ENCODE measurements around the gene FLVCR2.

Gene FLVCR2

DNA sequence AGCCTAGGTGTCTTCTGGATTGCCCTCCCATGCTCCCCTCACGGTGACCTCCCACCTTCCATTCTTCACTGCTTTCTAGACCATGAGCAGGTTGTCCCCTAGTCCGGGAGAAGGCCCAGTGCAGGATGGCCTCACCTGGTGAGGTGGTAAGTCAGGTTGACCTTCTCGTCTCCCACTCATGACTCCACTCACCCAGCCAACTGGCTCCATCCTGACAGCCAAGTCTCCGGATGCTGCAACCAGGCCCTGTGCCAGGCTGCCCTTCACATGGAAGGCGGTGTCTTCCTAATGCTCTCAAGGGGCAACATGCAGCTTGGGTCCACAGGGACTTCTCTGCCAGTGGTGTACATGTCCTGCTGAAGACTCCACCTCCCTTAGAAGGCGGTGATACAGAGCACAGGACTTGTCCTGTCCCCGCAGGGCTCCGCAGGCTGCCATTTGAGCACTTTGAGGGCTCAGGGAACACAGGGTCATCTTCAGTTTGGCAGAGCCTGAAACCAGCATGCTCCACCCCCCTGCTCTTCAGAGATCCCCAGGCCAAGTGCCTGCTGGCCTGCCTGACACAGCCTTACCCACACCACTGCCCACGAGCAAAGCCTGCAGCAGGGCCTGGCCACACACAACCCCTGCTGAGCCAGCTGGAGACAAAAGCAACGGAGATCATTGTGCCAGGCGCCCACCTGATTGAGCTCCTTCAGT lies 30.7 kb upstream of the FLVCR2 start:
- DNase-seq (ENCODE audit: low read depth): no peak
- TF ChIP-seq, protein P1, sequence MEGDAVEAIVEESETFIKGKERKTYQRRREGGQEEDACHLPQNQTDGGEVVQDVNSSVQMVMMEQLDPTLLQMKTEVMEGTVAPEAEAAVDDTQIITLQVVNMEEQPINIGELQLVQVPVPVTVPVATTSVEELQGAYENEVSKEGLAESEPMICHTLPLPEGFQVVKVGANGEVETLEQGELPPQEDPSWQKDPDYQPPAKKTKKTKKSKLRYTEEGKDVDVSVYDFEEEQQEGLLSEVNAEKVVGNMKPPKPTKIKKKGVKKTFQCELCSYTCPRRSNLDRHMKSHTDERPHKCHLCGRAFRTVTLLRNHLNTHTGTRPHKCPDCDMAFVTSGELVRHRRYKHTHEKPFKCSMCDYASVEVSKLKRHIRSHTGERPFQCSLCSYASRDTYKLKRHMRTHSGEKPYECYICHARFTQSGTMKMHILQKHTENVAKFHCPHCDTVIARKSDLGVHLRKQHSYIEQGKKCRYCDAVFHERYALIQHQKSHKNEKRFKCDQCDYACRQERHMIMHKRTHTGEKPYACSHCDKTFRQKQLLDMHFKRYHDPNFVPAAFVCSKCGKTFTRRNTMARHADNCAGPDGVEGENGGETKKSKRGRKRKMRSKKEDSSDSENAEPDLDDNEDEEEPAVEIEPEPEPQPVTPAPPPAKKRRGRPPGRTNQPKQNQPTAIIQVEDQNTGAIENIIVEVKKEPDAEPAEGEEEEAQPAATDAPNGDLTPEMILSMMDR (conservative IDR thresholded peaks at IDR 0.05; ENCODE audit: low read depth, low read length): no peak
- H3K4me3 ChIP-seq (ENCODE audit: low read depth, low read length): no peak overlapping the region

DNA sequence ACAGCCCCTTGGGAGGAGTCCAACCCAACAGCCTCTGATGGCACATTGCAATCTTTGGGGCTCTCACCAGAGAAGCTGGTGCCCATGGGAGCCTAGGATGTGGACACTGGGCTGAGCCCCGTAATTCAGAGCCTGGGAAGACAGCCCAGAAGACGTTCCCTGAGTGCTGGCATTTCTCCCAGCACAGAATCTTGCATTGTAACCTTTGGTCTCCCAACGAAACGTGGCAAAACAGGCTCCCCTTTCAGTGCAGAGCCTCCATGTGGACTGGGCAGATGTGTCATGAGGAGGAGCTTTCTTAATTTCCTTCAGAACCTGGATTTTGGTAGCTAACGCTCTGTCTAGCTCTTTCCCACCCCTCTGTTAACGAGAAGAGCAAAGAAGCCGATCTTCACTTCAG lies 29.9 kb upstream of the FLVCR2 start:
- DNase-seq (ENCODE audit: low read depth): peak; percentile 92
- H3K4me3 ChIP-seq (ENCODE audit: low read depth, low read length): no peak overlapping the region
- TF ChIP-seq, protein P1 (conservative IDR thresholded peaks at IDR 0.05; ENCODE audit: low read depth, low read length): peak; percentile 14

DNA sequence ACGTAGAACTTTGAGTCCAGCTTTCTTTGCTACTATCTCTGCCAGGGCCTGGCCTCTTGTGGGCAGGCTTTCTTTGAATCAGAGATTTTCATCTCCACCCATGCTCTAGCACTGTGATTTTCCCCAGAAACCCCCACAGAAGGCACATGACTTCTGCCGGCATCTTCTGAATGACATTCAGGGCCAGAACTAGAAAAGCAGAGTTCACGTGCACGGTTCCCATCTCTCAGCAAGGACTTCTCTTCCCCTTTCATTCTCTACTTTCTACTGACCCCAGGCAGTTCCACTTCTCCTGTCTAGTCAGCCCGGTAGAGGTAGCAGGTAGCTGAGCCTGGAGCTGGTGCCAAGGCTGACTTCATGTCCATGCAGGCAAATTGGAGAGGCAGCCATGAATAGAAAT lies 29.3 kb upstream of the FLVCR2 start:
- TF ChIP-seq, protein P1 (conservative IDR thresholded peaks at IDR 0.05; ENCODE audit: low read depth, low read length): no peak
- H3K4me3 ChIP-seq (ENCODE audit: low read depth, low read length): no peak overlapping the region
- no peak for DNase-seq (ENCODE audit: low read depth)

DNA sequence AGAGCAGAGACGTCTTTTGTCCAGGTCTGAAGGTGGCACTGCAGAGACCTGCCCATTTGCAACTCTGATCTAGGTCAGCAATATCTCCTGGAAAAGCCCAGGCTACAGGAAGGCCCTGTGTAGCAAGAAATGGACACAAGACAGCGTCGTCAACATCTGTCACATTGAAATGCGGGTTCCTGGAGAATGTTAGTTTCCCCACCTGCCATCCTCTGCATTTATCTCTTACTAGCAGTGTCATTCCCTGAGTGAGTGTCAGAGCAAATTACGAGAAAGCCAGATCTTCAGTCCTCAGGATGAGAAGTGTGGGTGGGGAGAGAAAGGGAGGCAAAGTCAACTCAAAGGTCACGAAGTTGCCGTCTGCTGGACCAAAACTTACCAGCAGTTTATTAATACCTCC lies 27.4 kb upstream of the FLVCR2 start:
- TF ChIP-seq, protein P1 (conservative IDR thresholded peaks at IDR 0.05; ENCODE audit: low read depth, low read length): no peak
- H3K4me3 ChIP-seq (ENCODE audit: low read depth, low read length): no peak overlapping the region
- no peak for DNase-seq (ENCODE audit: low read depth)

DNA sequence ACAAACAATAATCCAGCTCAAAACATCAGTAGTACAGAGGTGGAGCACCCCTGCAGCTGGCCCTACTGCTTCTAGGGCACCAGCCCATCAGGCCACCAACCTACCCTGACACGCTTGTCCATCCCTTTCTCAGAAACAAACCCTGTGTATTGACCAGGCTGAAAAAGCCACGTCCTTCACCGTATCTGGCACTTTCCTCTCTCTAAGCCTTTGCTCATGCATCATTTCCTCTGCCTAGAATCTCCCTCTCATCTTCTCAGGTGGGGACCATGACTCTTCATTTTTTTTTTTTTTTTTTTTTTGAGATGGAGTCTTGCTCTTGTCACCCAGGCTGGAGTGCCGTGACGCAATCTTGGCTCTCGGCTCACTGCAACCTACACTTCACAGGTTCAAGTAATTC lies 25.3 kb upstream of the FLVCR2 start:
- no peak overlapping the region for H3K4me3 ChIP-seq (ENCODE audit: low read depth, low read length)
- DNase-seq (ENCODE audit: low read depth): no peak
- TF ChIP-seq, protein P1 (conservative IDR thresholded peaks at IDR 0.05; ENCODE audit: low read depth, low read length): no peak

DNA sequence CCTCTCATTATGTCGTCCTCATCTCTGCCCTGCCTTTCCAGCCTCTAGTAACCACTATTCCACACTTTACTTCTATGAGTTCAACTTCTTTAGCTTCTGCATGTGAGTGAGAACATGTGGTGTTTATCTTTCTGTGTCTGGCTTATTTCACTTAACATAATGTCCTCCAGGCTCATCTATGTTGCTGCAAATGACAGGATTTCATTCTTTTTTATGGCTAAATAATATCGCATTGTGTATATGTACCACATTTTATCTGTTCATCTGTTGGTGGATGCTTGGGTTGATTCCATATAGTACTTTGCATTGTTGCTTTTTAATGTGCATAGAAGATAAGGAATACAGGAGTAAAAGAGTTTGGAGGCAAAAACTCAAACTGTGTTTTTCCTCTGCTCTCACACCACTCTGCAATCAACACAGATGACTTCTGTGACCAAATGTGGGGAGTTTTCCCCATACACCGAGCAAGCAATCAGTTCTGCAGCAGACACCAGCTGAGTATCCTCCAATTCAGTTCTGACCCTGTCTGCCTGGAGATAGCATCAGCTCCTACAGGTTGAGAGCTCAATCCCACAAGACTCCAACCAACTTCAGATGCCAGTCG lies 24.6 kb upstream of the FLVCR2 start:
- DNase-seq (ENCODE audit: low read depth): no peak
- no peak overlapping the region for H3K4me3 ChIP-seq (ENCODE audit: low read depth, low read length)
- TF ChIP-seq, protein P1 (conservative IDR thresholded peaks at IDR 0.05; ENCODE audit: low read depth, low read length): no peak

DNA sequence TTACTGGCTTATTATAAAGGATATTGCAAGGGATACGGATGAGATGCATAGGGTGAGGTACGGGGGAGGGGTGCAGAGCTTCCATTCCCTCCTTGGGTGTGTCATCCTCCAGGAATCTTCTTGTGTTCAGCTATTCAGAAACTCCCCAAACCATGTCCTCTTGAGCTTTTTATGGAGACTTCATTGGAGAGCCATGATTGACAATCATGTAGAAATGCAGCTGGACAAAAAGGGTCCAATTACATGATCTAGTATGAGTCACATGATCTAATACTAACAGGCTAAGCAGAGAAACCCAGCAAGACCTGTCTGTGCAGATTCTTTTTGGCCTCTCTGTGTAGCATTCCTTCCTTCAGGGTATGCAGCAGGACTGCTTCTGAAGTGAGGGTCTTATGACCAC lies 23.9 kb upstream of the FLVCR2 start:
- TF ChIP-seq, protein P1 (conservative IDR thresholded peaks at IDR 0.05; ENCODE audit: low read depth, low read length): no peak
- H3K4me3 ChIP-seq (ENCODE audit: low read depth, low read length): no peak overlapping the region
- peak; percentile 48 for DNase-seq (ENCODE audit: low read depth)
